Gastroesophageal sphincter (tissue), 3 donors: ENCODE results near the gene PSME3.

Experiments
- CTCF ChIP-seq, 4 experiments: fragments of 200-600 bp in 2 of 4; fragments of 450-650 bp in 2 of 4; sonication (generic) in 1 of 4; IDR thresholded peaks; one replicate each; pipeline ENCODE4 v1.5.1; 2017 to 2019; ENCODE audit warnings: antibody characterized with exemption in 4 of 4, mild to moderate bottlenecking in 2 of 4, moderate library complexity in 2 of 4
- POLR2A ChIP-seq, 2 donors: fragments of 450-650 bp; IDR thresholded peaks; one replicate each; pipeline ENCODE4 v1.6.1; 2017; ENCODE audit warnings: antibody characterized with exemption in 2 of 2, mild to moderate bottlenecking in 2 of 2, moderate library complexity in 1 of 2

- TF ChIP-seq POLR2A (IDR thresholded peaks at IDR 0.05) = no peak
- no peak for TF ChIP-seq CTCF (IDR thresholded peaks at IDR 0.05)
These were observed 11.1 kb downstream of the PSME3 start, which contains the start of gene AOC2 for GRCh38 chr17:42844271-42844670.
